ENCODE measurements around the gene ZFAND3.
A peak's percentile ranks its signal among the peaks of the same experiment; 100 is the strongest.
"Not testable (repeated sequence)": the region's sequence is repeated elsewhere in the genome, so short reads cannot be mapped to it uniquely, and the experiment has no call there.

The ZFAND3 gene

DNA sequence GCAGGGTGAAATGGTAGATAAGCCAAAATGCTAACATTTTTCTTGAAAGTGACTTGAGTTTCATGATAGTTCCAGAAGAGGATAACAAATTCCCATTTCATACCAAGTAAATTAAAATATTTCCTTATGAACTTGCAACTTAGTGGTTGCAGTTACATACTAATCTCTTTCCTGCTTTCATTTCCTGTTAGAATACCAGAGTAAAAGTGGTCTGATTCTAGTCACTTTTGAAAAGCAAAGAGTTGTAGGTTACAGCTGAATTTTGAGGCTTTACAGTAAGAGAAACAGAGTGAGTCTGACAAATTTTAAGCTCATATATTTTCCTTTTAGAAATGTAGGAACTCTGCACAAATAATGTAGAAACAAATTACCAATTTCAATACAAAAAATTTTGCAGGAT, 117.4 kb downstream of the ZFAND3 start:
- no peak for DNase-seq (ENCODE audit: low read depth, low spot score)

DNA sequence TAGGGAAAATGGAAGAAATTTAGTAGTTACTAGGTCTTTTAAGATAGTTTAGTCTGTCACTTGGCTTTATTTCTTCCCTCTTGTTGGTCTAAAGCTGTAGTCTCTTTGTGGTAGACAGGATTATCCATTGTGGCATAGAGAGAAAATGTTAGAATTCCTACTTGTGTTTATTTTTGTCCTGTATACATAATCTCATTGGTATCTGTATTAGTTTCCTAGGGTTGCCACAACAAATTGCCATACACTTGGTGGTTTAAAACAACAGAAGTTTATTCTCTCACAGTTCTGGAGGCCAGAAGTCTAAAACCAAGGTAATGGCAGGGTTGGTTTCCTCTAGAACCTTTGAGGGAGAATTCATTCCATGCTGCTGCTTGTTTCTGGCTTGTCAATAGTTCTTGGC, 119.4 kb downstream of the ZFAND3 start:
- DNase-seq (ENCODE audit: low read depth, low spot score), result no peak

DNA sequence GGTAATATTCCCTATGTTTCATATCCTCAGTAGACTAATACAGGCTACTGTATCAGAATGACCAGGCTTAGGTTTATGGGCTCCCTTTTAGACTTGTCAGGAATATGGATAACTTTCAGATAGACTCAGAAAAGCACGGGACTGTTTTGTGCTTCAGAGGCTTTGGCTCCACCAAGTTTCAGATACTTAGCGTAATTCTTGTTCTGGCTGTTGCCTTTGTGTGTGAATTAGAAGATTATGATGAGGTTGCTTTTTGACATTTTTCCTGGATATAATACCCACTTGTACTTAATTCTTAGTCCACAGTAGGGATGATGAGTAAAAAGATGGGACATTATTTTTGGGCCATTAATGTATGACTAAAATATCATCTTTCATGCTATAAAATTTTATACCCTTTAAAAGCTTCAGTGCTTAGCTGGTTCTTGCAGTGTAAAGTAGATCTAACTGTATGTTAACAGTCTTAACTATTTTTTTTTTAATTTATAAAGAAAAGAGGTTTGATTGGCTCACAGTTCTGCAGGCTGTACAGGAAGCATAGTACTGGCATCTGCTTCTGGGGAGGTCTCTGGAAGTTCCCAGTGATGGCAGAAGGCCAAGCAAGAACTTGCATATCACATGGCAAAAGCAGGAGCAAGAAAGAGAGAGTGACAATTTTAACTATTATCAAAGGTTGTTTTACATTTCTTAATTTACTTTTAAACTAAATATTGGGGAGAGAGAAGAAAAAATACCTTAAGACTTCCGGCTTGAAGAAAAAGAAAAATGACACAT, 120.7 kb downstream of the ZFAND3 start:
- DNase-seq (ENCODE audit: low read depth, low spot score), result peak; percentile 47

DNA sequence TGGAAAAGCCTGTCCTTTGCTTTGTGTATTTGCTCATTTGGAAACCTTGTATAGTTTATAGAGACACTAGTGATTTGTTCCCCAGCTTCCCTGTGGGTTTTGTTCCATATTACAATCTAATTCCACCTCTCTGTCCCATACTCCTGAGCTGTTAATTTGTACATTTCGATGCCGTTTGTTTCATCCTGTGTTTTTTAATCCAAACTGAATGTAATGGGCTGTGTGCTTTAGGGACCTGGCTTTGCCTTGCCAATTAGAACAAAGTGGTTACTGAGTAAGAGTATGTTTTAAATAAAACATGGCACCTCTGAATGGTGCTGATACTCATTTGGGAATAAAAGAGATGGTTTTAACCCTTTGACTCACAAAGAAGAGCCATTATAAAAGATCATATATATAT, 122.3 kb downstream of the ZFAND3 start:
- DNase-seq (ENCODE audit: low read depth, low spot score), result no peak

DNA sequence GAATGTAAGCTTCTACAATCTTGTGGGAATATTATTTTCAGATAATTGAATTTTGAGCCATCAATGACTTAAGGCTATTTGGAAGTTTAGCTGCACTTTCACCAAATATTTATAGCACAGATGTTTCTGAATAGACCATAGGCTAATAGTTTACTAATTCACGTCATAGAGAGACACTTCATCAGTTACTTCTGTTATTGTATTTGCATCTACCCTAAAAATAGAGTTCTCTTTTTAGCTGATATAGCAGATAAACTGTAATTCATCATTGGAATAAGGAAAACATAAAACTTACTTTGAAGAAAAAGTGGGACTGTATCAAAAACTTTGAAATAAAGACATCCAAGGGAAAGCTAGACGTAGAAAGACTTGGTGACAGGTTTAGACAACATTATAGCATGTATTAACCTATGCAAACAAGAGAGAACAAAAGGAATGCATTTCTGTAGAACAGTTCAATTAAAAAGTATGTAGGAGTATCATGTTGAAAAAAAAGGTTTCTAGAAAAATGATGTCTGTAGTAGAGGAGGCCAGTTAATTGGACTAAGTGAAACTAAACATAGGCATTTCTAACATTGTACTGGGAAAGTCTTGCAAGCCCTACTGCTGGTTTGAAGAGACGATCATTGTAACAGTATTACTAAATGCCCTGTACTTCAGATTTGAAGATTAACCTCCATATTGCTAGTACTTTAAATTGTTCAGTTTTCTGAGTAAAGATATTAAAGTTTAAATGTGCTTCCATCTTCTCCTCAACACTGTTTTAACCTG, 123.3 kb downstream of the ZFAND3 start:
- no peak for DNase-seq (ENCODE audit: low read depth, low spot score)

DNA sequence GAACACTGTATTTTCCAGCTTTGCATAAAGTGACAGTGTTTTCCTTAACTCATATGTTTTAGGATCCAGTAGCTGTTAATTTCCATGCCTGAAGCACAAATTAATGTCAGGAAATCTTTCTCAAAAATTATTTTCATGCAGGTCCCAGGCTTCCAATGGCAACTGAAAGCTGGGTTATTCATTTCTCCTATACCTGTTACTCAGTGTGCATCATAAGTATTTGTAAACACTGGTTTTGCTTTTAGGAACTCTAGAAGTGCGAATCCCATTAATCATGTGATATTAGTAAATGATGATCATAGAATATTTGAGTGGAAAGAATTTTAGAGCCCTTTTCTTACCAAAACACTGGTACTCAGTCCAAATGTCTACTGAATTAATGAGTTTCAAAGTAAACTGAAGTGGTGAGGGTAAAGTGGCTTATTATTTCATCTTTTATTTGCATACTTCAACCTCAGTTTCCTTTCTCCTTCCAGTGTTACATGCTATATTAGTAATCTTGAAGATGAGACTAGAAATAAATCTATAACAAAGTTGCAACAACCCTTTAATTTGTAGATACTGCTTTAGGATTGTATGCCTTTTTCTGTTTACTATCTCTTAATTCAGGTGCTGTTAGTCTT, 124.0 kb downstream of the ZFAND3 start:
- no peak for DNase-seq (ENCODE audit: low read depth, low spot score)

DNA sequence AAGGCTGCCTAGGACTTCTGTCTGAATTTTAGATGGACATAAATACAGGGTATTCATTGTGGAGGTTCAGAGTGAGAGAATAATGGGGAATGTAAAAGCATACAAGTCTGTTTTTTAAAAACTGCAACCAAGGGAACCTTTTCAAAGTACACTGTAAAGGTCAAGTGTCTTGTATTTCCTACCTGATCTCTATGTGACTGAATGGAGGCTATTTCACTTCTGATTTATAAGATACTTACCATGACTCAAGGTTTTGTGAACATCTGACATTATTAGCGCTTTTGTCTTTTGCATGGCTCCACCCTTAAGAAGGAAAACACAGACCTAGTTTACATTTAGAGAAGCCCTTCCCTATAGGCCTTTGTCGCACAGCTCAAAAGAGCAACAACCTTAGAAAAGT, 126.5 kb downstream of the ZFAND3 start:
- no peak for DNase-seq (ENCODE audit: low read depth, low spot score)

DNA sequence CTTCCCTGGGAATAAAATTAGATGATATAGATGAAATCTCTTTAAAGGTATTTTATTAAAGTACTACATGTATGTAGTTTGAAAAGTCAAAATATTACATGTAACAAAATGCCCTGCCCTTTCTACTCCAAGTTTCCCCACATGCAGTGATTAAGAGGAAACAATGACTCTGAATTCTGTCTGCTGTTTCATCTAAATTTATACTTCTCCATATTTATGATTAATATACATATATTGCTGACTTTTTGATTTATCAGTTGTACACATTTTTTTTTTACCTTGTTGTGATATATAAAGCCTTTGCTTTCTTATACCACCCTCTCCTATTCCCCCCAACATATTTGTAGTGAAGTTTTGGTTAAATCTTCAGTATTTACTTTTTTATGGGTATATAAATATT, 127.9 kb downstream of the ZFAND3 start:
- no peak for DNase-seq (ENCODE audit: low read depth, low spot score)

DNA sequence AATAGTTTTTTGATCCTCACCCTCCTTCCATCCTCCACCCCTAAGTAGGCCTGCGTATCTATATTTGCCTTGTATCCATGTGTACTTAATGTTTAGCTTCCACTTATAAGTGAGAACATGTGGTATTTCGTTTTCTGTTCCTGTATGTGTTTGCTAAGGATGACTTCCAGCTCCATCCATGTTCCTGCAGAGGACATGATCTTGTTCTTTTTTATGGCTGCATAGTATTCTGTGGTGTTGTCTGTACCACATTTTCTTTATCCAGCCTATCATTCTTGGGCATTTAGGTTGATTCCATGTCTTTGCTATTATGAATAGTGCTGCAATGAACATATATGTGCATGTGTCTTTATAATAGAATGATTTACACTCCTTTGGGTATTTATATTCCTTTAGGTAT, 129.1 kb downstream of the ZFAND3 start:
- DNase-seq (ENCODE audit: low read depth, low spot score), result not testable (repeated sequence)

DNA sequence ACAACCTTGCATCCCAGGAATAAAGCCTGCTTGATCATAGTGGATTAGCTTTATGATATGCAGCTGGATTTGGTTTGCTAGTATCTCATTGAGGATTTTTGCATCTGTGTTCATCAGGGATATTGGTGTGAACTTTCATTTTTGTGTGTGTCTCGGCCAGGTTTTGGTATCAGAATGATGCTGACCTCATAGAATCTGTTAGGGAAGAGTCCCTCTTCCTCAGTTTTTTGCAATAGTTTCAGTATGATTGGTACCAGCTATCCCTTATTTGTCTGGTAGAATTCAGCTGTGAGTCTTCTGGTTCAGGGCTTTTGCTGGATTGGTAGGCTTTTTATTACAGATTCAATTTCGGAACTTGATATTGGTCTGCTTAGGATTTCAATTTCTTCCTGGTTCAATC, 132.5 kb downstream of the ZFAND3 start:
- no peak for DNase-seq (ENCODE audit: low read depth, low spot score)

DNA sequence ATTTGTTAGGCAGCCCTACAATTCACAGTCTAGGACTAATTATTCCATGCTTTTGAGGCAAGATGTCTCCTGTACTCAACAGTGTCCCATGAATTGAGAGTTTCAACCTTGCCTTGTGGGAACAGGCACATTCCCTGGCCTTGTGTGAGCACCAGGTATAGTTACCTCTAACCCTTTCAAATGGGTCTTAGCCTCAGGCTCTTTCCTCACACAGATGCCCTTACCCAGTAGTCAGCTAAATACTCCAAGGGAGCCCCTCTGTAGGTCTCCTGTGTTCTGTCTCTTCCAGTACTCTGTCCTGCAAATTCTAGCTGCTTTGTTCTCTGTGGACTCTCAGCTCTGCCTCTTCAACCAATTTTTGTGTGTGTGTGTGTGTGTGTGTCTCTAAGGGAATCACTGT, 135.3 kb downstream of the ZFAND3 start:
- DNase-seq (ENCODE audit: low read depth, low spot score), result no peak

DNA sequence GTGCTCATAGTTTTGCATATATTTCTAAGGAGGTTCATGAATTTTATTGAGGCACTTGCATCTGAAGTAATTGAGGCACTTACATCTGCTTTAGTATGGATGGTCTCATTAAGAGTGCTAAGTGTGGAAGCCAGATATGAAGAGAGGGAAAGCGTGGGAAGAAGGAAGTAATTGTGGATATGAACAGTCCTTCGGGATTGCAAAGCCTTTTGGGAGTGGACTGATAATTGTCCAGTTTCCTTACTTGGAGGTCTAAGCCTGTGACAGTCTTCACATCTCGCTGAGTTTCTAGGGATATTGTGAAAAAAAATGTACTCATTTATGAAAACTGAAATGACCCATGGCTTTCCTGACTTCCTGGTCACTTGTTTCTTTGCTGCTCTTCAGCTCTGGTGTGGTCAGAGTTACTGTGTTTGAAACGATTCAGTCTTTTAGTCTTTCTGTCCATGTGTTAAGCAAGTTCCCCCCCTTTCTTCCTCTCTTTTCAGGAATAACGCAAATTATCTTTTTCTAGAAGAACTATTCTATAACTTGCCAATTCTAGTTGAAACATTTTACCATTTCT, 137.3 kb downstream of the ZFAND3 start:
- no peak for DNase-seq (ENCODE audit: low read depth, low spot score)

DNA sequence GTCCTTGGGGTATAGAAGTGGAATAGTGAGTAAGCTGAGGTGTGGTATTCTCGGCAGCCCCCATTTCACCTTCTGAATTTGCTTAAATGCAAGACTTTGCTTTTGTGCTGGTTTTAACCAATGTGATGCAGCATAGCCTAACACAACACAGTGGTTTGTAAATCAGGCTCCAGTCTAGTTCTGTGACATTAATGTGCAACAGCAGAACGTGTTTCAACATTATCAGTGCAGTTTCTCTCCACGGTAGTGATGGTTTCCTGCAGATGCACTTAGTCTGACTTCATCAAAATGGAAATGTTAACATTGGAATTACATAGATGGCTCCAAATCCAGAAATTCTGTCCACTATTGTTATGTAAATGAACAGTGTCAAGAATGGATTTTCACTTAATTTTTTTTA, 139.5 kb downstream of the ZFAND3 start:
- DNase-seq (ENCODE audit: low read depth, low spot score), result no peak

DNA sequence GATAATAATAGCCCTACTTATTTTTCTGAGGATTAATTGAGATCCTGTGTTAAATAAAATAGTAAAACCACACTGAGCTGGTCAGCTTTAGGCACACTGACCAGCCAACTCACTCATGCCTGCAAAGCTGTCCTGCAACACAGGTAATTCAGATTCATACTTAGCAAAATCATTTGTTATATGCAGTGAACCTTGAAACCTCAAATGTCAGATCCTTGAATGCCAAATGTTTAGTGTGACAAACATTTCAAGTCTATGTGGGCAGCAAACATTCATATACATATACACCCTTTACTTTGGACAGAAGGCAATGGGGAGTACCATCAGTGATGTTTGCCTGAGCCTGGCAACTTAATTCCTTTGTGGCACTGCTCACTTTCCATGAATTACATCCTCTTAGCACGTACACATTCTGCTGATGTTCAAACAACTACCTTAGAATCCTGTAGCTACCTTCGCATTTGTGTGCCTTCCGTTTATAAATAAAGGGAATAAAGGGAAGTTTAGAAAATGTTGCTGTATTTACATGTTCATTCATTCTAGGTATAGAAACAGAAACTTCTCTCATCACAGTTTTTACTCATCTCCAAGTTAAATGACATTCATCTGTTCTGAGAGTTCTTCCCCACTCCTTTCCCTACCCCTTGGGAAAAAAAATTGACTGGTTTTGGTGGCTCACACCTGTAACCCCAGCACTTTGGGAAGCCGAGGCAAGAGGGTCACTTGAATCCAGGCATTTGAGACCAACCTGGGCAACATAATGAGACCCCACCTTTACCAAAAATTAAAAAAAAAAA, 140.8 kb downstream of the ZFAND3 start:
- DNase-seq (ENCODE audit: low read depth, low spot score), result no peak

DNA sequence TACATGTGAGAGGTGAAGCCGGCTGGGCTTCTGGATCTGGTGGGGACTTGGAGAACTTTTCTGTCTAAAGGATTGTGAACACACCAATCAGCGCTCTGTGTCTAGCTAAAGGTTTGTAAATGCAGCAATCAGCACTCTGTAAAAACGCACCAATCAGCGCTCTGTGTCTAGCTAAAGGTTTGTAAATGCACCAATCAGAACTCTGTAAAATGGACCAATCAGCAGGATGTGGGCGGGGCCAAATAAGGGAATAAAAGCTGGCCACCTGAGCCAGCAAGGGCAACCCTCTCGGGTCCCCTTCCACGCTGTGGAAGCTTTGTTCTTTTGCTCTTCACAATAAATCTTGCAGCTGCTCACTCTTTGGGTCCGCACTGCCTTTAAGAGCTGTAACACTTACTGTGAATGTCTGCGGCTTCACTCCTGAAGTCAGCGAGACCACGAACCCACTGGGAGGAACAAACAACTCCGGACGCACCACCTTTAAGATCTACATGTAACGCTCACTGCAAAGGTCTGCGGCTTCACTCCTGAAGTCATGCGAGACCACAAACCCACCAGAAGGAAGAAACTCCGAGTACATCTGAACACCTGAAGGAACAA, 143.1 kb downstream of the ZFAND3 start:
- DNase-seq (ENCODE audit: low read depth, low spot score), result not testable (repeated sequence)

DNA sequence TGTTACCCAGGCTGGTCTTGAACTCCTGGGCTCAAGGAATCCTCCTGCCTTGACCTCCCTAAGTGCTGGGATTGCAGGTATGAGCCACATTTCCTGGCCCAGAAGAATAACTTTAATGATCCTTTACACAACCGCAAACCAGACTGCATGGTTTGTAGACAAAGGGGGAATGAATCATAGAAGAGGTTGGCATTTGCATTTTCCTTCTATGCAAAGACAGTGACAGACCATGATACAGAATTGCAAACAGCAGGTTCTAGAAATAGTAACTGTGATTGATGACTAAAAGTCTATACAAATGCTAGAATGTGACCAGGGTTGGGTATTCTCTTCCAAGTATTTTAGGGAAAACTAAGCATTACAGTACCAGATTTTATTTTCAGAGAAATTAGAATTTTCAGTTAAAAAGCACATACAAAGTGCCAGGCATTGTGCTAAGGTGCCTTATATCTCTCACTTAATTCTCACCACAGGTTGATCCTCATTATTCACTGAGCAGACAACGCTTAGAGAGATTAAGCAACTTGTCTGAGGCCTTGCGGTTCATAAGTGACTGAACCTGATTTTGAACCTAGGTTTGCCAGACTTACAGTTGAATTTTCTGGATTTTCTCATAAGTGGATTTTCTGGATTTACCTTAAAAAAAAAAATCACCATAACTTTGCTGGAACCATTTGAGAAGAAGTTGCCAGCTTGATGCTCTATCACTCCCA, 146.6 kb downstream of the ZFAND3 start:
- DNase-seq (ENCODE audit: low read depth, low spot score), result no peak

DNA sequence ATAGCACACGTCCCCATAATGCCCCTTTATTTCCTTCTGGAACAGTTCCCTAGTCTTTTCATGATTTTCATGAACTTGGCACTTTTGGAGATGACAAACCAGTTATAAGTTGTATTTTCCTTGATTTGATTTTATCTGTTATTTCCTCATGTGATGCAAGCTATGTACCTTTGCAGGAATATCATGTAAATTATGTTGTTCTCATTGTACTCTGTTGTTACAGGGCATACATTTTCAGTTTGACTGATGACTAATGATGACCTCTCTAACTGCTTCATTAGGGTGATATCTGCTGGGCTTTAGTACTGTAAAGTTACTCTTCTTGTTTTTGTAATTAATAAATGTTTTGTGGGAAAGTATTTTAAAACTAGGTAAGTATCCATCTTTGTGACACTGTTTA, 147.3 kb downstream of the ZFAND3 start:
- no peak for DNase-seq (ENCODE audit: low read depth, low spot score)

DNA sequence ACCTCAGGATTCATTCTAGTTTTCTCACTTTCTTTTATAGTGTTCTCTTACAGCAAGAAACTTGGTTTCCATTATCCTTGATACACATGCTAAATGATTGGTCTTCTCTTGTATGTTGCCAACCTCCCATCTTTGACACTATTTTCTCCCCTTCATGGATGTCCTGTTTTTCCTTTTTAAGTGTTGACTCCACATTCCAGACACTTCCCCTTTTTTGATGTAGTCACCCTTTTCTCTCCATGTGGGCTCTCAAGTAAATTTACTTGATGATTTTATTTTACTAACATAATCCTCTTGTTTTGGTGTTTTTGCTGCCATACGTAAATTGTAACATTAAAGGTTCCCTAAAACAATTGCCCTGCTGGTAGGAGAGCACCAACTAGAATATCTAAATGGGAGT, 148.1 kb downstream of the ZFAND3 start:
- no peak for DNase-seq (ENCODE audit: low read depth, low spot score)

DNA sequence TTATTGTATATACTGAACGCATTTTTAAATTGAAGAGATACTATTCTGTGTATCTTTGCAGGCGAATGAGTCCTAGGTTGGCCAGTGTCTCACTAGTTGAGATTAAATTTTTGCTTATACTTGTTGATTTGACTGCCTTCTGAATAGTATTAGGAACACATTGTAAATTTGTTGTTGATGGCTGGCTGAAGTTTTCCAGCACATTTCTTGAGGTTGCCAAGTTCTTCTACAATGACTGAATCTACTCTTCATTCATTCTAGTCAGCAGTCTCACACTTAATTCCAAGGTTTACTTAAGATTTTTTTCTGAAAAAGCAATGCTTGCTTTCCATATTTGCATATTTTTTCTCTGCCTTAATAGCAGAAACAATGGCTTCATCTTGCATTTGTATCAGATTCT, 151.7 kb downstream of the ZFAND3 start:
- DNase-seq (ENCODE audit: low read depth, low spot score), result no peak

DNA sequence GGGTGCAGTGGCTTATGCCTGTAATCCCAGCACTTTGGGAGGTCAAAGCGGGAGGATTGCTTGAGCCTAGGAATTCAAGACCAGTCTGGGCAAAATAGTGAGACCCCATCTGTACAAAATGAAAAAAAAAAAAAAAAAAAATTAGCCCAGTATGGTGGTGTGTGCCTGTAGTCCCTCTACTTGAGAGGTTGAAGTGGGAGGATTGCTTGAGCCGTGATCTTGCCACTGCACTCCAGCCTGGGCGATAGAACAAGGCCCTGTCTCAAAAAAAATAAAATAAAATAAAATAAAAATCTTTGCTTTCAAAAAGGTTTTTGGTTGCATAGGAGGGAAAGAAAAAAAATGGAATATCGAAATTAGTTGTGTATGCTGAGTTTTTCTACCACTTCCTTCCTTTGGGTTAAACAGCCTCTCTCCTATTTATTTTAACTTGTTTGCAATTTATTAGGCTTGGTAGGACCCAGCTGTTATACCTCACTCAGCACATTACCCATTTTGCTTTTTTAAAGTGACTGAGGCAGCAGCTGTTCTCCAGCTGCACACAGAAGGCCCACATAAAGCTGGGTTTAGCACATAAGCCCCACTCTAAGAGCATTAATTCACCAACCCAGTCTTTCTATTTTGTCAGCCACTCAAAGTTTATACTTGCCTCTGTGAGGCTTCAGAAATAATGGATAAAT, 152.3 kb downstream of the ZFAND3 start:
- no peak for DNase-seq (ENCODE audit: low read depth, low spot score)
